ENCODE data around the gene VPS52. TPM values are rescaled to one million over a fixed set of nuclear protein-coding genes. Genes with fewer than 3 reads are reported as not detected.

VPS52 gene
- total and polyA plus RNA-seq, 9 of the 15 experiments (the other 6 are each of a cell fraction or from before 2014, with no cell fraction given): 24.4 to 103 (median 40.2) TPM

- TF ChIP-seq ZBTB40 (IDR thresholded peaks at IDR 0.05) (peak; percentile 90), ZBTB40 (CRISPR knock-in tag; IDR thresholded peaks at IDR 0.05) (no peak), RNF2 (IDR thresholded peaks at IDR 0.05) (peak; percentile 63), MTF1 (CRISPR knock-in tag; IDR thresholded peaks at IDR 0.05; ENCODE audit: borderline replicate concordance) (no peak), GATA2 (CRISPR knock-in tag; IDR thresholded peaks at IDR 0.05) (no peak), HNRNPH1 (optimal IDR thresholded peaks at IDR 0.05; ENCODE audit: low read depth, low read length) (no peak), CBFA2T2 (conservative IDR thresholded peaks at IDR 0.05) (0 out of 2 replicates have a peak, but pooled peaks have one; percentile 4), ASH1L (IDR thresholded peaks at IDR 0.05; ENCODE audit: borderline replicate concordance, low read depth, partially characterized antibody) (no peak), E2F4 (CRISPR knock-in tag; IDR thresholded peaks at IDR 0.05; ENCODE audit: low read depth) (no peak), CBX8 (IDR thresholded peaks at IDR 0.05; ENCODE audit: borderline replicate concordance, extremely low read depth, low read depth, low read length, poor library complexity, severe bottlenecking) (no peak)
- TF ChIP-seq, protein P1, sequence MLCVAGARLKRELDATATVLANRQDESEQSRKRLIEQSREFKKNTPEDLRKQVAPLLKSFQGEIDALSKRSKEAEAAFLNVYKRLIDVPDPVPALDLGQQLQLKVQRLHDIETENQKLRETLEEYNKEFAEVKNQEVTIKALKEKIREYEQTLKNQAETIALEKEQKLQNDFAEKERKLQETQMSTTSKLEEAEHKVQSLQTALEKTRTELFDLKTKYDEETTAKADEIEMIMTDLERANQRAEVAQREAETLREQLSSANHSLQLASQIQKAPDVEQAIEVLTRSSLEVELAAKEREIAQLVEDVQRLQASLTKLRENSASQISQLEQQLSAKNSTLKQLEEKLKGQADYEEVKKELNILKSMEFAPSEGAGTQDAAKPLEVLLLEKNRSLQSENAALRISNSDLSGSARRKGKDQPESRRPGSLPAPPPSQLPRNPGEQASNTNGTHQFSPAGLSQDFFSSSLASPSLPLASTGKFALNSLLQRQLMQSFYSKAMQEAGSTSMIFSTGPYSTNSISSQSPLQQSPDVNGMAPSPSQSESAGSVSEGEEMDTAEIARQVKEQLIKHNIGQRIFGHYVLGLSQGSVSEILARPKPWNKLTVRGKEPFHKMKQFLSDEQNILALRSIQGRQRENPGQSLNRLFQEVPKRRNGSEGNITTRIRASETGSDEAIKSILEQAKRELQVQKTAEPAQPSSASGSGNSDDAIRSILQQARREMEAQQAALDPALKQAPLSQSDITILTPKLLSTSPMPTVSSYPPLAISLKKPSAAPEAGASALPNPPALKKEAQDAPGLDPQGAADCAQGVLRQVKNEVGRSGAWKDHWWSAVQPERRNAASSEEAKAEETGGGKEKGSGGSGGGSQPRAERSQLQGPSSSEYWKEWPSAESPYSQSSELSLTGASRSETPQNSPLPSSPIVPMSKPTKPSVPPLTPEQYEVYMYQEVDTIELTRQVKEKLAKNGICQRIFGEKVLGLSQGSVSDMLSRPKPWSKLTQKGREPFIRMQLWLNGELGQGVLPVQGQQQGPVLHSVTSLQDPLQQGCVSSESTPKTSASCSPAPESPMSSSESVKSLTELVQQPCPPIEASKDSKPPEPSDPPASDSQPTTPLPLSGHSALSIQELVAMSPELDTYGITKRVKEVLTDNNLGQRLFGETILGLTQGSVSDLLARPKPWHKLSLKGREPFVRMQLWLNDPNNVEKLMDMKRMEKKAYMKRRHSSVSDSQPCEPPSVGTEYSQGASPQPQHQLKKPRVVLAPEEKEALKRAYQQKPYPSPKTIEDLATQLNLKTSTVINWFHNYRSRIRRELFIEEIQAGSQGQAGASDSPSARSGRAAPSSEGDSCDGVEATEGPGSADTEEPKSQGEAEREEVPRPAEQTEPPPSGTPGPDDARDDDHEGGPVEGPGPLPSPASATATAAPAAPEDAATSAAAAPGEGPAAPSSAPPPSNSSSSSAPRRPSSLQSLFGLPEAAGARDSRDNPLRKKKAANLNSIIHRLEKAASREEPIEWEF (CRISPR knock-in tag; IDR thresholded peaks at IDR 0.05): no peak
Observed at GRCh38 chr6:33299237-33299944, 27.7 kb upstream of the VPS52 start (continued).
